NB4 (cell line): ENCODE results near the gene NOL9.

Experiments used
- CTCF ChIP-seq: IDR thresholded peaks from one replicate; pipeline ENCODE4 v1.5.1; 2012; ENCODE audit warnings: low read depth, low read length
- MAX ChIP-seq: IDR thresholded peaks from 2 replicates; pipeline ENCODE4 v1.6.1; 2011; ENCODE audit warnings: low read depth, low read length
- POLR2A ChIP-seq: IDR thresholded peaks from 2 replicates; pipeline ENCODE4 v1.6.1; 2011; ENCODE audit warnings: mild to moderate bottlenecking; ENCODE audit not compliant: insufficient read length; ENCODE audit errors: extremely low read depth

GRCh38 chr1:6528492-6528891, 25.8 kb downstream of the NOL9 start:
- no peak for TF ChIP-seq CTCF
- no peak for TF ChIP-seq POLR2A
- TF ChIP-seq MAX, result no peak
